Neural crest cell (in vitro differentiated cells): Measurements from ENCODE around the gene GNGT2. TPM values are rescaled to one million over a fixed set of nuclear protein-coding genes. Genes with fewer than 3 reads are reported as not detected.

Experiments
- DNase-seq: peaks from one replicate; pipeline ENCODE4 v3.0.0; 2021; ENCODE audit warnings: low read depth, mixed read lengths, low spot score
- H3K27ac Mint-ChIP-seq: one replicate; pipeline ENCODE4 v1.8.0; 2021; ENCODE audit warnings: mild to moderate bottlenecking, mixed read lengths; ENCODE audit not compliant: unreplicated experiment
- H3K27me3 Mint-ChIP-seq: 2 replicates; pipeline ENCODE4 v1.8.0; 2021; ENCODE audit warnings: low read depth, mild to moderate bottlenecking, mixed read lengths
- H3K36me3 Mint-ChIP-seq: 2 replicates; pipeline ENCODE4 v1.8.0; 2021; ENCODE audit warnings: low read depth, mild to moderate bottlenecking, mixed read lengths
- H3K4me1 Mint-ChIP-seq: 2 replicates; pipeline ENCODE4 v1.8.0; 2021; ENCODE audit warnings: mixed read lengths
- H3K4me3 Mint-ChIP-seq: one replicate; pipeline ENCODE4 v1.8.0; 2021; ENCODE audit warnings: mild to moderate bottlenecking, mixed read lengths
- H3K9me3 Mint-ChIP-seq: 2 replicates; pipeline ENCODE4 v1.8.0; 2021; ENCODE audit warnings: mixed read lengths
- CTCF ChIP-seq: fragments of 200-600 bp; sonication (generic); conservative IDR thresholded peaks from 2 replicates; pipeline ENCODE4 v1.5.0; 2021; ENCODE audit warnings: antibody characterized with exemption, mild to moderate bottlenecking
- total RNA-seq: library from RNA; stranded (reverse); gene quantifications from 2 replicates; pipeline ENCODE4 v1.2.1, GENCODE V29; 2021

Gene GNGT2
- total RNA-seq, 1 donor from 2014 or later: not detected

- DNase-seq: no peak
- Mint-ChIP-seq H3K36me3 (no peaks in the 10 kb centered on the region), H3K27me3 (peaks cover 30% of the 10 kb centered on the region), H3K4me3 (no peak overlapping the region), H3K9me3 (no peaks in the 10 kb centered on the region), H3K27ac (no peak overlapping the region), H3K4me1 (peaks cover 9% of the 10 kb centered on the region)
- TF ChIP-seq CTCF: no peak
Observed at GRCh38 chr17:49213399-49213798, 3.0 kb upstream of the GNGT2 start.

GRCh38 chr17:49209061-49209571 lies 1.3 kb downstream of the GNGT2 start:
- H3K9me3 Mint-ChIP-seq: no peaks in the 10 kb centered on the region
- no peak for DNase-seq
- H3K4me1 Mint-ChIP-seq: peaks cover 9% of the 10 kb centered on the region
- H3K27ac Mint-ChIP-seq: no peak overlapping the region
- H3K4me3 Mint-ChIP-seq: no peak overlapping the region
- no peak for TF ChIP-seq CTCF
- no peaks in the 10 kb centered on the region for H3K36me3 Mint-ChIP-seq
- H3K27me3 Mint-ChIP-seq: peaks cover 38% of the 10 kb centered on the region

GRCh38 chr17:49204516-49204915 lies 5.9 kb downstream of the GNGT2 start:
- no peak for TF ChIP-seq CTCF
- Mint-ChIP-seq H3K4me3 (no peak overlapping the region), H3K36me3 (no peaks in the 10 kb centered on the region), H3K27ac (no peak overlapping the region), H3K9me3 (no peaks in the 10 kb centered on the region), H3K27me3 (peaks cover 47% of the 10 kb centered on the region), H3K4me1 (no peaks in the 10 kb centered on the region)
- DNase-seq: no peak

- H3K36me3 Mint-ChIP-seq: no peaks in the 10 kb centered on the region
- no peak overlapping the region for H3K4me3 Mint-ChIP-seq
- no peak for DNase-seq
- no peaks in the 10 kb centered on the region for H3K4me1 Mint-ChIP-seq
- peaks cover 40% of the 10 kb centered on the region for H3K27me3 Mint-ChIP-seq
- no peak overlapping the region for H3K27ac Mint-ChIP-seq
- no peak for TF ChIP-seq CTCF
- H3K9me3 Mint-ChIP-seq: no peaks in the 10 kb centered on the region
Observed at GRCh38 chr17:49203796-49204195, 6.6 kb downstream of the GNGT2 start.

GRCh38 chr17:49201481-49201927 lies 8.9 kb downstream of the GNGT2 start:
- H3K27ac Mint-ChIP-seq: no peak overlapping the region
- no peaks in the 10 kb centered on the region for H3K36me3 Mint-ChIP-seq
- no peak for DNase-seq
- TF ChIP-seq CTCF: no peak
- H3K4me3 Mint-ChIP-seq: no peak overlapping the region
- H3K9me3 Mint-ChIP-seq: no peaks in the 10 kb centered on the region
- H3K27me3 Mint-ChIP-seq: peaks cover 31% of the 10 kb centered on the region
- H3K4me1 Mint-ChIP-seq: no peaks in the 10 kb centered on the region
